ENCODE results near the gene DOCK4.

DNA sequence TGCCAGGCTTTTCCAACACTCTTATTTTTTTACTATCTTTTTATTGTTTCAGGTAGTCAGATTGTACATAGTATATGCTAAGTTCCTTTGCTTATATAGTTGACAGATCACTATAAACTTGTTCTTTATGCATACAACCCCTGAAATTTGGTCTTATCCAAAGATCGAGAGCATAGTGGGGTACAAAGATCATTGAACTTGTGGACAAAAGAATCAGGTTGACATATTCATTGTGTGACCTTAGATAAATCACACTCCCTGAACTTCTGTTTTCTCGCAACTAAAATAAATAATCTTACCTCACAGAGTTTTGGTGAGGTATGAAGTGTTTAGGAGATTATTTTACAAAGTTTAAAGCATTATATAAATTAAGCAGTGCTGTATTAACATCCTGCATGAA is 22.4 kb upstream of the DOCK4 start:
- TF ChIP-seq EZH2 (IDR thresholded peaks at IDR 0.05; ENCODE audit: insufficient read depth, low read length): no peak
- TF ChIP-seq, protein P1, sequence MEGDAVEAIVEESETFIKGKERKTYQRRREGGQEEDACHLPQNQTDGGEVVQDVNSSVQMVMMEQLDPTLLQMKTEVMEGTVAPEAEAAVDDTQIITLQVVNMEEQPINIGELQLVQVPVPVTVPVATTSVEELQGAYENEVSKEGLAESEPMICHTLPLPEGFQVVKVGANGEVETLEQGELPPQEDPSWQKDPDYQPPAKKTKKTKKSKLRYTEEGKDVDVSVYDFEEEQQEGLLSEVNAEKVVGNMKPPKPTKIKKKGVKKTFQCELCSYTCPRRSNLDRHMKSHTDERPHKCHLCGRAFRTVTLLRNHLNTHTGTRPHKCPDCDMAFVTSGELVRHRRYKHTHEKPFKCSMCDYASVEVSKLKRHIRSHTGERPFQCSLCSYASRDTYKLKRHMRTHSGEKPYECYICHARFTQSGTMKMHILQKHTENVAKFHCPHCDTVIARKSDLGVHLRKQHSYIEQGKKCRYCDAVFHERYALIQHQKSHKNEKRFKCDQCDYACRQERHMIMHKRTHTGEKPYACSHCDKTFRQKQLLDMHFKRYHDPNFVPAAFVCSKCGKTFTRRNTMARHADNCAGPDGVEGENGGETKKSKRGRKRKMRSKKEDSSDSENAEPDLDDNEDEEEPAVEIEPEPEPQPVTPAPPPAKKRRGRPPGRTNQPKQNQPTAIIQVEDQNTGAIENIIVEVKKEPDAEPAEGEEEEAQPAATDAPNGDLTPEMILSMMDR (IDR thresholded peaks at IDR 0.05; ENCODE audit: insufficient read depth, low read depth, low read length): no peak
